GM19468 (cell line): ENCODE data around the gene AGAP1.

ENCODE experiments used
- ATAC-seq: cut with Tn5 transposase; IDR thresholded peaks from one replicate; pipeline ENCODE4 v1.9.1; 2021; ENCODE audit warnings: mild to moderate bottlenecking, moderate library complexity, moderate number of reproducible peaks; ENCODE audit not compliant: unreplicated experiment; ENCODE audit errors: extremely low read depth

Gene AGAP1

DNA sequence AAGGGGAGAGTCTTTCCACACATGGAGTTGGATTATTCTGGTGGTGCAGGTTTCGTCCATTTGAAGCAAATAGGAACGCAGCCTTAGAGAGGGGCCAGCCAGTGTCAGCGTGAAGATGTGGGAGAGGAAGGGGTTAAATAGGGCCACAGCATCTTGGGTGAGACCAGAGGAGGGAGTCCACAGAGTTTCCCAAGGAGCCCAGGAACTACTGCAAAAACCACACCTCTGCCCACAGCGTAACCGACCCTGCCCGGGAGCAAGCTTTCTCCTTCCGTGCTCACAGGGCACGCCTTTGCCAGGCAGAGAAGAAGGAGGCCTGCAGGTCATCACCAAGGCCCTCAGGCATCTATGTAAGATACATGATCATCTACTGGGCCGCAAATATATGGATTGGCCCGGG, 314.5 kb downstream of the AGAP1 start:
- ATAC-seq: no peak

DNA sequence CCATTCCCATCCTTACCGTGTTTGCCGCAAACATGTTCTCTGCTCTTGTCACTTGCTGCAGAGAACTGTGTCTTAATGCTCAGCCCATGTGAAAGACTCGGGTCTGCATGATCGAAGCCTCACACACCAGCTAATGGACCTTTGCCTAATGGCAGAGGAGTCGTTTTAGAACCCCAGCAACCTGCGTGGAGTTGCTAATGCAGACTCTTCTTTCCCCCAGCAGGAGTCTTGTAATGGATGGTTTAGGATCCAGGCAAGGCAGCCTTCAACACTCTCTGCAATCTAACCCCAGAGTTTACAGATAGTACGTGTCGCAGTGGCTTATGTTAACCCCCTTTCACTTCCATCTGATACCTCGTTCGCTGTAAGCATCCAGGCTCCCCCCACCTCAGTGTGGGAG, 316.4 kb downstream of the AGAP1 start:
- no peak for ATAC-seq

DNA sequence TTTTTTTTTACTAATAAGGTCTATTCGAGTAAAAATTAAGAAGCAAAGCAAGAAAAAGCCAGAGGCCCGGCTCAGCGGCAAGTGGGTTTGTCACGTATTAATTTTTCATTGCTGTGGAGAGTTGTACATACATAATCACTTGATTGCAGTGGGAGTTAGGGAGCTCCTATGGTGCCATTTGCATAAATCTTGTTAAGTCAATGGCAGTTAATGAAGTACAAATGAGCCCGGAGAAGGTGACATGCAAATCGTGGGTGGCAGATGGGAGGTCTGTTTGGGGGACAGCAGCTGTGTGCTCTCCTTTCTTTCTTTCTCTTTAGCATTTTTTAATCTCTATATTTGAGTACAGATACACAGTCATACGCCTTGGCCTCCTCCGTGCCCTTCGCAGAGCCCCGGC, 317.0 kb downstream of the AGAP1 start:
- ATAC-seq: no peak

DNA sequence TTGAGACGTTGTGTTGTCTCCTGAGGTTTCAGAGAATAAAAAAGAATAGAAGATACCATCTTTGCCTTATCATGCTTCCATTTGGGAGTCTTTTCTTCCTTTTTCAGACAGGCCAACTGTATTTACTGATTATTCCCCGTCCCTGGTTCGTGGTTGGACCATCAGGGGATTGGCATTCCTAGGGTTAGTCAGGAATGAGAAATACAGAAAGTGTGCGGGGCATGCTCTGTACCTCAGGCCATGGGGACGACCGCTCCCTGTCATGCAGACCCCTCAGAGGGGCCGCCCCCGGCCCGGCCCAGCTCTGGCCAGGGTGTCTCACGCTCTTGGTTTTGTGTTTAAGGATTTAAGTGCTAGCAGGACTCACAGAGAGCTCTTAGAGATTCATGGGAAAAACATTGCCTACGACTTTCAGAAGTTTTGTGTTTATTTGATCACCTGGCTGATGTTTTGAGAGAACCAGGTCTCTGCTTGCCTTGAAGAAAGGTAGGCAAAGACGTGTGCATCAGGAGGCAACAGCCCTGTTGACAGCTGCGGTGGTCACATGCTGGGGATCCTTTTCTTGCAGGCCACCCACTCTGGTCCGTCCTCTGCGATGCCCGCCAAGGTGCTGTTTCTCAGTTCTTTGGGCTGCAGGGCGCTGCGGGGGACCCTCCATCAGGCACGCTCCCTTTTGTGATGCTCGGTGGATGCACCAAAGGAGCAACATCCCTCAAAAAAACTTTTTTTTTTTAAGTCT, 317.8 kb downstream of the AGAP1 start:
- no peak for ATAC-seq

DNA sequence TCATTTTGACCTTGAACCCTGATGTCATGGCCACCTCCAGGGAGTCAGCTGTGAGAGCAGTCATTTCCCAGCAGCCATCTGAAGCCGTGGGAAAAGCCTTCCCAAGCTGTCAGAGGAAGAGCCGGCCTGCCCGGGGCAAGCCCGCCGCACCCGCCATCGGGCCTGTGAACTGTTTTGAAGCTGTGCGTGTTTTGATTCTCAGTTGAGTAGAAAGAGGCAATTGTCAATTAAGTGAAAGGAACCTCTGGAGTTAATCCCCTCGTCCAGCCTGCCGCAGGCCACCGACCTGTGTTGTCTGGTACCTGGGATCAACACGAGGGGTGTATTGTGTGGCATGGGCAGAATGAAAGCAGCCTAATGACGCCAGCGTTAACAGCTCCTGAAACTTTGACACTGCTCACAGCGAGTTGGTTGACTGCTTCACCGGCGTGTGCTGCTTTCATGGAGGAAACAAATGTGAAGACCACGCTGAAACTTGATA, 318.4 kb downstream of the AGAP1 start:
- no peak for ATAC-seq

DNA sequence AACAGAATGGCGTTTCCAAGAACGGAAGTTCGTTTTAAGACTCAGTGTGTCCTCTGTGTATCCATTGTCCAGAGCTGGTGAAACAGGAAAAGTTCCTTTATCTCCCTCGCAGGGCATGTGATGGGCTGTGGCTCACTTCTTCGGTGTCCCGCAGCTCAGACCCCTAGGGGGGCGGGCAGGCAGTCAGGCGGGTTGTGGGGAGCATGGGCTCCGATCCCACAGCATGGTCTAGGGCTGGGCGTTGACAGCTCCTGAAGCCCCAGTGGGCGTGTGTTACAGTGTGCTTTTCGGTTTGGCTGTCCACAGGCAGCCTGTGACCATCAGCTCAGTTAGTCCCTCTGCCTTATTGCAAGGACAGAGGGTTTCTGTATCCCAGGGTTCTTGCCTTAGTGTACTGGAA, 319.6 kb downstream of the AGAP1 start:
- ATAC-seq: no peak

DNA sequence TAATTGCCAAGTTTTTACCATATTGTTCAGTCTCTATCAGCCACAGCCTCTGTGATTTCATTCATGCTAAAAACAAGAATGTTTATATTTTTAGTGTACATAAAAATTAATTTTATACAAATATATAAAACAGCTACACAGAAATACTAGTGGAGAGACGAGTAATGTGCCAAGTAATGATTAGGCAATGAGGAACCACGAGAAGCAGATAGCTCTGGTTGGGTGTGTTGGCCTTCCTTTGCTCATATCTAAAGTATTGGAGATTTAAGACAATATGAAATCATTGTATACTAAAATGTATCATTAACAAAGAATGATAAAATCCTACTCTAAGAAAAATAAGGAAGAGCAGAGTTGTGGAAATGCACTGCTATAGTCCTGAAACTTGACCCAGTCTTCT, 326.7 kb downstream of the AGAP1 start:
- ATAC-seq: no peak

DNA sequence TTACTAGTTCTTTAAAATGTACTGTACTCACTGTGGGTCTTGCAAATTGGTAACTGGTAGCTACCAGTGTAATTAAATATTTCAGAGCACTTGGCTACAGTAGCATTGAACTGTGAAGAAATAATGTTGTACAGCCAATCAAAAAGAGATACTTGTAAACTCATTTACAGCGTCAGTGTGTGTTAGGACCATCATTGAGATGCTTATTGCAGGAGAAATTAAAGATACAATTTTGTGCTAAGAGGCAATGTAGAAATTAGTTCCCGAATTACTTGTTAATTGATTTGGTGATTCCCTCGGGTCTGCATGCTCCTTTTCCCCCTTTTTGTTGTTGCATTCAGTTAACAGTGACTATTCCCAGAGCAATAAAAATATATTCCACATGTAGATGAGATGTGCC, 330.5 kb downstream of the AGAP1 start:
- ATAC-seq: no peak

DNA sequence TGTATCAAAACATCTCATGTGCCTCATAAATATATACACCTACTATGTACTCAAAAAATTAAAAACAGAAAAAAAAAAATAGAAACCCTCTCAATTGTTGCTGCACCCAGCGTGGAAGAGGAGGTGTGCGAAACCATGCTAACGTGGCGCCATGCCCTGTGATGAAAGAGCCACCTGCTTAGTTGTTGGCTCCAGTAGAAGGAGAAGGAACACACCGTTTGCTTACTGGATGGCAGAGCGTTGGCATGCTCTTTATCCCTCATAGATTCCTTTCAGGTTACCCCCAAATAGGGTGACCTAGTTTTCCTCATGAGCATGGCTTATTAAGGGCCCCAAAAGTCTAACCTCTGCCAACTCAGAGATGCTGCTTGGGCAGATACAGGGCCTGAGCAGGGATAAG, 332.1 kb downstream of the AGAP1 start:
- no peak for ATAC-seq

DNA sequence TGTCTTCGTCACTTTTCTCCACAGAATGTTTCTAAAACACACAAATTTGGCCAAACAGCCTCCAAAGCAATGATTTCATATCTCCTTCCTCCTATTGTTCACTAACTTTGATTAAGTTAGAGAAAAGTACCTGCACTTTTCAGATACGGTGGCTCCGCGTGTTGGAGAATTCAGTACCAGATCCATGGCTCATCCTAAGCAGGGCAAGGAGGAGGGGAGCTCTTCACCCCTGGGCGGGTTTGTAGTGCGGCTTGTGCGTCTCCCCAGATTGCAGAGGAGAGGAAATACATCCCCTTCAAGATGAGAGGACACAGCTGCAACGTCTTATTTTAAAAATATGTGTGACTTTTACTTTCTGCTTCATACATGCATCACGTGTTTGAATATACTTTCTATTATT, 333.0 kb downstream of the AGAP1 start:
- no peak for ATAC-seq

DNA sequence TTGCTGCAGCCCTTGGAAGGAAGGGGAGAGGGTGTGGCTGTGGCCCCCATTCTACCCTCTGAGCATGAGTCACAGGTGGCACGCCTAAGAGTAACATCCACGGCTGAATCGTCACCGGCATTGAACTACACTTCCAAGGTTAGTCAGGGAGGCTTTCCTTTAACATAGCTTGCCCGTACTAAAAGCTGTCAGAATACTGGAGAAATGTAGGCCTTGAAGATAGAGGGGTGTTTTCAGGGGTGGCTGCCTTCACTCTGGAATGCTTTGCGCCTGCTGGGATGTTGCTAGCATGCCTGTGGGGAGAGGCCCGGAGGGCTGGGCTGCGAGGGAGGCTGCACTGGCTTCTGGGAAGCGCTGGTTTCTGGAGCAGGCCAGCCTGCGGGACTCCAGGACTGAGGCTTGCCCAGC, 333.7 kb downstream of the AGAP1 start:
- no peak for ATAC-seq

DNA sequence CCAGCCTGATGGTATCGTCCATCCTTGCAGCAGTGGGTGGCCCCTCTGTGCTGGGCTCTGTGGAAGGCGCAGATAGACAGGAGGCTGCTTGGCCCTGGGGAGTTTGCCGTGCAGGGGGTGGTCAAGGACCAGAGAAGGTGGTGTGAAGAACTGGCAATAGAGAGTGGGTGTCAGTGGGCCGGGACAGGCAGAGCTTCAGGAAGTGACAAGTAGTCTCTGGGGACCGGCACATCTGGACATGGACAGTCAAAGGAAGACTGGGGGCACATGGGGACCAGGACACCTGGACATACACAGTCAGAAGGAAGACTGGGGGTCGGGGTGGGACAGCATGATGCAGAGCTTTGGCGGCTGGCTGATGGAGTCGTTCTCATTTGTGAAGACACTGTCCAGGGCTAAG, 335.9 kb downstream of the AGAP1 start:
- ATAC-seq: no peak

DNA sequence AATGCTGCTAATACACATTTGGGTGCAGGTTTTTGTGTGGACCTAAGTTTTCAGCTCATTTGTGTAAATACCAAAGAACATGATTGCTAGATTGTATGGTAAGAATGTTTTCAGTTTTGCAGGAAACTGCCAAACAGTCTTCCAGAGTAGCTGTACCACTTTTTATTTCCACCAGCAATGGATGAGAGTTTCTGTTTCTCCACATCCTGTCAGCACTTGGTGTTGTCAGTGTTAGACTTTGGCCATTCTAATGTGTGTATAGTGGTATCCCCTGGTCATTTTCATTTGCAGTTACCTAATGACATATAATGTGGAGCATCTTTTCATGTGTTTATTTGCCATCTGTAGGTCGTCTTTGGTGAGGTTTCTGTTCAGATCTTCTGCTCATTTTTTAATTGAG, 337.9 kb downstream of the AGAP1 start:
- ATAC-seq: no peak

DNA sequence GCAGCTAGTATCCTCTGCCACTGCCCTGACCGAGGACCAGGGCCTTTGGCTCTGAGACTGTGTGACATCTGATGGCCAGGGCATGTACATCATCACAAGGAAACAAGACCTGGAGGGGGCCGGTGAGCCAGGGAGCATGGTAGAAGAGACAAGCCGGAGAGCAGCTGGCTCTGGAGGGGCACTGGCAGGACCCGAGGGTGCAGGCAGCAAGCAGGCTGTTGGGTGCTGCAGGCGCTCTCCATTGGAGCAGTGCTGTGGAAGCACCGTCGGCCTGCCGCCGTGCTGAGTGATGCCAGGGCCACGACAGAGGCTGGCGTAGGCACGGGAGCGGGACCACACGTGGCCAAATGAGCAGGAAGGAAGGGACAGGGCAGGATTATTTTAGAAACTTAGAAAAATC, 339.1 kb downstream of the AGAP1 start:
- no peak for ATAC-seq

DNA sequence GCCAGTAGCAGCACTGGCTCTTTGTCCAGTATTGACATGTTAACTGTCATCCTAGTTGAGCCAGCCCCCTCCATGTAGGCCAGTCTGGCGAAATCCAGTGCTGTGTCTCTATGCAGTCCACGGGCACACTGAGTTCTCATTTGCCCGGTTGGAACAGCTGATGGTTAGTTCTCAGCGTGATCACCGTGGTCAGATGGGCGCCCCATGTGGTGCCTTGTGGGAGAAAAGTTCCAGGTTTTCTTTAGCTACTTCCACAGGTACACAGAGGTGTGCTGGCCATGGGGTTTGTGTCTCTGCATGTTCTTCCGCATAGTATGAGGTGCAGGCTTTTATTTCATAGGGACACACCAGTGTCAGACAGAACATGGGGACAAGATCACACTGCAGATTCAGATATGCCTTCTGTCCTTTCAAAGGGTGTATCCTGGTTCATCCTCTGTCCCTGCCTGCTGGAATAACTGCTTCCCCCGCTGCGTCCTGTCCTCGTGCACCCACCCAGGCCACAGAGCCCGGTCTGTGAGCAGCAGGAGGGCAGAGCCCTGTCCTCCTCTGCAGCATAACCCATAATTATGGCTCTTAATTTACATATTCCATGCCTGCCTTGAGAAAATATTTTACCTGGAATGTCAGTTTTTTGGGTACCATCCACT, 340.3 kb downstream of the AGAP1 start:
- no peak for ATAC-seq

DNA sequence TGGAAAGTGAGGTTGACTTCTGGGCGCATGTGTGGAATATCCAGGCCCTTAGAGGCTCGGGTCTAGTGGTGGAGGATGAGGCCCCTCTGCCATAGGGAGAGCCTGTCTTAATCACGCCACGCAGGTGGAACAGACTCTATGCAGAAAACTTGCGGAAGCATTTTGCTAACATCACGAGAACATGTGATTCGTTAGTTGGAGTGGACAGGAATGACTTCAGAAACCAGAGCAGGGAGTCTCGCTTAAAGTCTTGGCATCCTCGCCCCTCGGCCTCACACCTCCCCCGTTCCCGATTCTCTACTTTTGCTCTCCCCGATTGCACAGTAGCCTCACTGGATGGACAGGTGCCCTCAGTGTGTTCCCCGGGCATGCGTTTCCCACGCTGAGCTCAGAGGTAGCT, 340.9 kb downstream of the AGAP1 start:
- no peak for ATAC-seq

DNA sequence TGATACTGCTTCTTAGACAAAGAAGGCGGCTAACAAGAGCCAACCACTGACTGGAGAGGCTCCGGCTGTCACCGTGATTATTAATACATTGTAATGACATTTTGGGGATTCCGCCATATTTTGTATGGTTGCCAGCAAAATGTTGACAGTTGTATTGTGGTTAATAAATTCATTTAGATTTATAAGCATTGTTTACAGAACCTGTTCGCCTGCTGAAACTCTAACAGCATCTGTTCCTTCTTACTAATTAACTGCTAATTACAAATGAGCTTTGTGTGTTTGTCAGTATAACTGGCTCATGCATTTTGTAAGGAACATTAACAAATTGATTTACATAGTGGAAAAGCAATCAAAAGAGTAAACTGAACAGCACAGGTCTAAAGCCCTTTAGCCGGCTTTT, 342.0 kb downstream of the AGAP1 start:
- ATAC-seq: no peak

DNA sequence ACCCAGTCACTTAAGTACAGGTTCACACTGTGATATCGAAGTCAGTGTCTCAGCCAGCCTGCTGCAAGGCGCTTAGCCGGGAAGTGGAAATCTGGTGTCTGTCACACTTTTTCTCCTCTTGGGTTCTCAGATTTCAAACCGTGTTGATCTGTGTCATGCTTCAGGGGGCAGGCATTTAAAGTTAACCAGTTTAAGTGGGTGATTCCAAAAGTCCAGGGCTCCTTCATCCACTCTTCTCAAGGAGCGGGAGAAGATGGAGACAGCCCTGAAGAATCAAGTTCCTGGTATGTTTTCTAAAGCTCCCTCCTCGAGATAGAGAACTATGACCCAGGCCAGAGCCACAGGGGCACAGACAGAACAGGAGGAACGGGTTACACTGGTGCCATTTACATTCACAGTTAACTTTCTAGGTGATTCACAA, 342.7 kb downstream of the AGAP1 start:
- ATAC-seq: no peak

DNA sequence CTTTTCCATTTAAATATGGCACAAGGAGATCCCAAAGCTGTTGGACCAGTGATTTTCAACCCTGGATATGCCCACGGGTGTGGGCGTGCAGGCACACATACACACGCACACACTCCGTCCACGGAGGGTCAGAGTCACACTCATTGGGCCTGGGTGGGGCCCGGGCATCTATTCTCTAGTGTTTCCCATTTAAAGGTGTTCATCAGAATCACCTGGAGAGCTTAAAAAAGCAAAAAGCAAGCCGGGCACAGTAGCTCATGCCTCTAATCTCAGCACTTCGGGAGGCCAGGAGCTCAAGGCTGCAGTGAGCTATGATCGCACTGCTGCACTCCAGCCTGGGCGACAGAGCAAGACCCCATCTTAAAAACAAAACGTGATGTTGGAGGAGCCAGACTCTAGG, 345.4 kb downstream of the AGAP1 start:
- no peak for ATAC-seq

DNA sequence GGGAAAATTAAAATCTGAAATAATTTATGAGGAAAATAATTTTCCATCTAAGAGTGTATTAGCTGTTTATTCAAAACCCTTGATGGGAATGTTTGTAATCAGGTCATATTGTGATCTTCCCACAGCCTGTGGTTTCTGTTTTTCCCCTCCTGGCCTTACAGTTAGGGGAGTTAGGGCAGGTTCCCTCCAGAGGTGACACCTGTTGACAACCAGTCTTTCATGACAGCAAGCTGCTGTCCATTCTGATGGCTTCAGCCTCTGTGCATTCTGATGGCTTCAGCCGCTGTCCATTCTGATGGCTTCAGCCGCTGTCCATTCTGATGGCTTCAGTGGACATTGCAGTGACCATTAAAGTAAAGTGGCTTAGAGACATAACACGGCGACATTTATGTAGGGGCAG, 346.1 kb downstream of the AGAP1 start:
- ATAC-seq: no peak

DNA sequence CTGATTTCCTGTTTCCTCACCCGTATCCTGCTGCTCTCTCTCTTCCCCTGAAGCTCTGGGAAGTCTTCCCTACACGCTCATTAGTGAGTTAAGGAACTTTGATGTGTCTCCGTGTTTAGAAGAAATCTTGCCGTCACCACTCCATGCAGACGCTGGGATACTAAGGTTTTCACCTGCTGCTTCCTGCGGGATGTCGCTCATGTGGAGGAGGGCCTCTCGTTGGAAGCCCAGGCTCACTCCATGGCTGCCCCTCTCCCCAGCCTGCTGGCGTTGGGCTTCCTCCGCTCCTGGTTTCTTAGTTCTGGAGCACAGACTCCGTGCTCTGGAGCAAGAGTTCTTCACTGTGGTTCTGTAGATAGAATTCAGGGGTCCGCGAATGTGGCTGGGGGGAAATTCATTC, 348.0 kb downstream of the AGAP1 start:
- ATAC-seq: no peak

DNA sequence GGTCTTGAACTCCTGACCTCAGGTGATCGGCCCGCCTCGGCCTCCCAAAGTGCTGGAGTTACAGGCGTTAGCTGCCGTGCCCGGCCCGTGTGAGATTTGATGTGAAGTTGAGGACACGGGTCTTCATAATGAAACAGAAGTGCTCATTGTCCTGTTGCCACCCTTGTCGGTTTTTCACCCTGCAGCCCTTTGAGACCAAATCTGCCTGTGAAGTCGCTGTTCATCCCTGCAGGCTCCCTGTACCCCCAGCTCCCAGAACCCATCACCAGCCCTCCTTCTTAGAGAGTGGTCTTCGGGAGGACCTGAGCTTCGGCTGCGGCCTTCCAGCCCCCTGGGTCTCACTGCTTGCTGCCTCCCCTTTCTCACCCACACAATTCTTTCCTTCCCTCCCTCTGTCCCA, 349.1 kb downstream of the AGAP1 start:
- ATAC-seq: no peak
